Inferior parietal cortex (tissue), 1 donor: Measurements from ENCODE around the gene TMEM244.
"Not testable (repeated sequence)": the region's sequence is repeated elsewhere in the genome, so short reads cannot be mapped to it uniquely, and the experiment has no call there.

Experiments used
- DNase-seq: peaks from one replicate; pipeline ENCODE4 v3.0.0-alpha.2; 2016; ENCODE audit errors: extremely low spot score

TMEM244 gene

DNA sequence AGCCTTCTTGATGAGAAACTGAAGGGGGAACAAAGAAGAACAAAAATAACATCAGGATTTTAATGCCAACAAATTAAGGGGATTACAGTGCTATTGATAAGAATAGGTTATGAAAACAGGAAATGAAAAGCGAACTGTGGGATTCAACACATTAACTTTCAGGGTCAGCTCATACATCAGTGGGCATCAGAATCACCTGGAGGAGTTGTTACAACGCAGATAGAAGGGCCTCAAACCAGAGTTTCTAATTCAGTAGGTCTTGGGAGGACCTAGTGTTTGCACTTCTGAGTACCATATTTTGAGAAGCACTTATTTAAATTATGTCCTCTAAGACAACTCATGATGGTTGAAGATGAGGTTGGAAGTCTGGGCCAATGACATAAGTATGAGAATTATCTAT is 5.6 kb upstream of the TMEM244 start:
- no peak for DNase-seq

DNA sequence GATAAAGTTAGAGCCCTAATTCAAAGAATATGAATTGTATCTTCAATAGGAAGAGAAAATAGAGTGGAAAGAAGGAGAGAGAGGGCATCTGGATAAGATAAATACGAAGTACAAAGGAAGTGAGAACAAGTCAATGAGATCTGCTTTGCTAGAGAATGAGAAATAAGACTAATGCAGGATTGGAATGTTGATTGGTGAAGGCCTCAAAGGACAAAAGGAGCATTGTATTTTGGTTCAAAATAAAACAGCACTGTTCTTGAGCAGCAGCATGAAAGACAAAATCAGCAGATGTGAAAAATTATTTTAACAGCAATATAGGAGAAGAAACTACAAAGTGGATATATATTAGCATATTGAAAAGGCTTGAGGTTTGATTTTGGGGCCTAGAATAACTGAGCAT is 5.1 kb upstream of the TMEM244 start:
- peak; percentile 59 for DNase-seq

DNA sequence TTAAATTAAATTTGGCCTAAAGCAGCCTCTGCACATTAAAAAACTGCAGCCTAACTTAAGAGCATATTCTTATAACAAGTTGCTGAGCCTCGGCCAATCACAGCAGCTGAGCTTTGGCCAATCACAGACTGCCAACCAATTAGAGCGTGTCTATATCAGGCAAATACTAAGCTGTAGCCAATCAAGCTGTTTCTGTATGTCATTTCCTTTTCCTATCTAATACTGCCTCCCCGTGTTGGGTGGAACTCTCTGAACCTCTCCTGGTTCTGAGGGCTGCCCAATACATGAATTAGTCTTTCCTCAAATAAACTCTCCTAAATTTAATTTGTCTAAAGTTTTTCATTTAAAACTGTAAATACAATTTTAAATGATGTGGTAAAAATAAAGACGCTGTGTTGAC is 3.9 kb upstream of the TMEM244 start:
- DNase-seq: no peak

- no peak for DNase-seq
These were observed 2.5 kb upstream of the TMEM244 start for GRCh38 chr6:129863664-129864063.

DNA sequence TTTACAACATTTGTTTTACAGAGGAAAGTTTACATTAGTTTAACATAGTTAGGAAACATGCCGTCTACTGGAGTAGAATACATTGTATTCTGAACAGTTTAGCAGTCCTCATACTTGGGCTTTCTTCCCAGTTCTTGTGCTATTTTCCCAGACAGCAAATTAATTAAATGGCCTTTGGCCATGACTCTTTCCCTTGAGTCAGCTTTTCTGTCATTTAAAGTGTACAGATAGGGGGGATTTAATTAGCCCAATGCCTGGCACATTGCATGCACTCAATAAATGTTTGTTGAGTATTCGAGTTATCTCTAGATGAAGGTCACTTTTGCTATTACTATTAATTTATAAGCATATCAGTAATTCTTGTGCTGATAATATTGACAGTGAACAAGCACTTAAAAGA is 1.6 kb downstream of the TMEM244 start:
- DNase-seq: no peak

DNA sequence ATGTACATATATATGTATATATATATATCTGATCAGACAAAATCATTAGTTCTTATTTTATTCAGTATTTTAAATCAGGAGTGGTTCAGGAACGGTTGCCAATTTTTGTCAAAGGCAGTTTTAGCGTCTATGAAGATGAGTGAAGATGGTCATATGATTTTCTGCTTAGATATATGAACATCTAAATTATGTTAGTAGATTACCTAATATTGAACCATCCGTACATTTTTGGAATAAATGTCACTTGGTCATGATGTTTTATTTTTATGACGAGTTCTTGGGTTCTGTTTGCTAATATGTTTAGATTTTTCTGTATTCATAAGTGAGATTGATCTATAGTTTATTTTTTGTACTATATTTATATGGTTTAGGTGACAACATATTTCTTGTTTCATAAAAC is 3.3 kb downstream of the TMEM244 start:
- DNase-seq: no peak

- DNase-seq: no peak
These were observed 7.0 kb downstream of the TMEM244 start for GRCh38 chr6:129853996-129854711.

DNA sequence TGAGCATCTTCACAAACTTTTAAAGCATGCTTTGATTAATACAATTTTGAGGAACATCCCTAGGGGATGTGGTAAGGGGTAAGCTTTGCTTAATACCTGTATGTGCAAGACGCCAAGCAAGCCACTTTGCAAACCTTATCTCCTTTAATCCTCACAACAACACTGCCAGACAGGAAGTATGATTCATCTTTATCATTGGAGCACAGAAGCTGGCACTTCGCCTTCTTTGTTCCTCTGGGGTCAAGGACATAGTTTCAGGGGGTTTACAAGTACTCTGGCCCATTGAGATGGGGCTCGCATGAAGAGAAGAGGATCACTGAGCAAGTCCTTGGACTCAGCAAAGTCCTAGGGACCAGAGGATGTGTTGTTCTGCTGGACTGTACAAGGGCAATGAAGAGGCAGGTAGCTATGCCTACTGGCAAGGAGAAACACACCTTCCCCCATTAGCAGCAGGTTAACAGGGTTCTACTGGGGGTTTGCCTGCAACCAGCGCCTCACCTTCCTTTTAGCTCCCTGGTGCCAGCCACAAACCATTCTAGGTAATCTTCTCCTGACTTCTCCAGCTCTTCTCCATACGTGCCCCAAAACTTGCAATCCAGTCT is 8.8 kb downstream of the TMEM244 start:
- no peak for DNase-seq

DNA sequence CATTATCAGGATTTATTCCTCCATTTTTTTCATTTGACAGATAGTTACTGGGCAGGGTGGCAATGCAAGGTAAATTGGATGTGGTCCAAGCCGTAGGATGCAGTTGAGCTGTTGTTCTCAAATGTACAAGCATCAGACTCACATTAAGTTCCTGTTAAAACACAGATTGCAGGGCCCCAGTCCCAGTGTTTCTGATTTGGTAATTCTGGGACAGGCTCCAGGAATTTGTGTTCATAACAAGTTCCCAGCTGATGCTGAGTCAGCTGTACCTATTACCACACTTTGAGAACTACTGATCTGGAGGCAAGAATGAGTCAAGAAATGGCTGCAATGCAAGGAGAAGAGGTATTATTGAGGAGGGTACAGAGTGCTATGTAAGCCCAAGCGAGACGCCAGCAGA is 11.7 kb downstream of the TMEM244 start:
- no peak for DNase-seq

DNA sequence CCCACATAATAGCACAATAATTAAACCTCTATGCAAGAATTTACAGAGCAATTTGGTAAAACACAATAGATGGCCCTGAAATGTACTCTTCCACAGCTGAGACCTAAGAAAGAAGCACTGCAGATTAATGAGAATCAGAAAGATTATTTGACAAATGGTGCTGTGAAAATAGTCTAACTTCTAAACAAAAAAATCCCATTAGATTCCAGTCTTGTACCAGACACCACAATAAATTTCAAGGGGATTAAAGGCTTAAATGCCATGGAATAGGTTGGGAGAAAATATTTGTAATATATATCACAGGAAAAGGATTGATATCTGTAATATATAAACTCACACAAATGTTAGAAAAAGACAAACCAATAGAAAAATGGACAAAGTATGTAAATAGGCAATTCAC is 14.4 kb downstream of the TMEM244 start:
- DNase-seq: no peak

DNA sequence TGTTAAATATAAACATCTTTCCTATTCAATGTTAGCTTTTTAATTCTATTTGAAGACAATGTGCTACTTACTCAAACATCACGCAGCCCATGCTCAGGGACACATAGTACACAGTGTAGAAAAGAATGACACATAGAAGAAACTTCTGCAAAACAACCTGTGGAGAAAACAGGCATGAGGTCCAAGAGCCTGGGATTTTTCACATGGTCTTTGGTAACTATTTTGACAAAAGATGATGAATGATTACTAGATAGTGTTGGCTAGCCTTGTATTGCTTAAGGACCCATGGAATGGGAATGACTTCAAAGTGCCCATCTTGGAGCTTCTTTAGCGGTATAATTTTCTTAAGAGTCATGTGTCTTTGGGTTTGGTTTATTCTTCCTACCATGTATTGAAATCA is 15.4 kb downstream of the TMEM244 start:
- no peak for DNase-seq

GRCh38 chr6:129844118-129844891 is 16.8 kb downstream of the TMEM244 start:
- no peak for DNase-seq

DNA sequence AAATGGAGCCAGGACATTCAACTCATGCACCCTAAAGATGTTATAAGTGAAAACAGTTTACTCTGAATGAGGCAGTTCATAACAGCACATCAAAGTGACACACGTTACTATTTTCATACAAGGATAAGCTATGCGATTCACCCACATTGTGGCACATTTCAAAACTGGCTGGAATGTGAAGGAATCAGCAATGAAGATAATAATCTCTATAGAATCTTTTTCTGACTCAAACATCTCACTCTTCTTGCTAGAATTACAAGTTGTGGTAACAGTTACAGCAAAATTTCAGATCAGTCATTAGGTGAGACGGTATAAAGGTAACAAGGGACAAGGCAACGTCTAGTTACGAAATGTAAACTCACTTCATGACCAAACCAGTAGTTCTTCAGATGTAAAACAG is 17.5 kb downstream of the TMEM244 start:
- no peak for DNase-seq

DNA sequence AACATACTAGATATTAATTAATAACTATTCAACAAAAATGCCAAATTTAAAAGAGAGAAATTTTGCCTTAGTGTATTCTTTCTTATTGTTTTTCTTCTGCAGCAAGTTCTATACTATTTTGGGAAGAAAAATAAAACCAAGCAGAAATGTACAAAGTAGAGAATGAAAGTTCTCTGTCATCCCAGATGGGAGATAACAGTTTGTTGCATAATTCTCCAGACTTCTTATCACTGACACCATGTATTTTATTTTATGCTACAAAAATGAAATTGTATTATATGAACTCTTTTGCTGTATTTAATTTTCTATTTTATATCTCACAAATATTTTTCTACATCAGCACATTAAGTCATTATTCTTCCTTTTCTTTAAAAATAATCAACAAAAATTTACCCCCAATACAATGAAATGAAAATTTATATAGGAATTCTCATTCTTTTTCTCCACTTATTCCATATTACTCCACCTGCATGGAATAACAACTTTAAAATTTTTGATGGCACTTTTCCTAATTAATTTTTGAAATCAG is 18.2 kb downstream of the TMEM244 start:
- DNase-seq: no peak

- DNase-seq: no peak
These were observed 19.0 kb downstream of the TMEM244 start for GRCh38 chr6:129842137-129842536.

DNA sequence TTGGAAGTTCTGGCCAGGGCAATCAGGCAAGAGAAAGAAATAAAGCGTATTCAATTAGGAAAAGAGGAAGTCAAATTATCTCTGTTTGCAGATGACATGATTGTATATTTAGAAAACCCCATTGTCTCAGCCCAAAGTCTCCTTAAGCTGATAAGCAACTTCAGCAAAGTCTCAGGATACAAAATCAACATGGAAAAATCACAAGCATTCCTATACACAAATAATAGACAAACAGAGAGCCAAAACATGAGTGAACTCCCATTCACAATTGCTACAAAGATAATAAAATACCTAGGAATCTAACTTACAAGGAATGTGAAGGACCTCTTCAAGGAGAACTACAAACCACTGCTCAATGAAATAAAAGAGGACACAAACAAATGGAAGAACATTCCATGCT is 21.6 kb downstream of the TMEM244 start:
- not testable (repeated sequence) for DNase-seq

- no peak for DNase-seq
These were observed 25.4 kb downstream of the TMEM244 start for GRCh38 chr6:129835691-129836090.

DNA sequence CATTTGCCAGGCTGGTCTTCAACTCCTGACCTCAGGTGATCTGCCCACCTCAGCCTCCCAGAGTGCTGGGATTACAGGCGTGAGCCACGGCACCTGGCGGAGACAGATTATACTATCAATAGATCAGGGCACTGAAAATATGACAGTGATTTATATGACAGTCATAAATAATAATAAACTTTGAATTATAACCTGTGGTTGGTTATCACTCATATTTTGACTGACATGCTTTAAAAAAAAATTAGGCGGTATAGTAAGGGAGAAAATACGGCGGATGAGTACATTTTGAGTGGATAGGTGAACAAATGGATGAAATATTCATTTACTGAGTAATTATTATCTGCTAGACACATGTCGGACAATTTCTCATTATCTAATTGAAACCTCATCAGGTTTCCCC is 28.8 kb downstream of the TMEM244 start:
- DNase-seq: no peak

- no peak for DNase-seq
These were observed 32.9 kb downstream of the TMEM244 start for GRCh38 chr6:129828229-129828628.

DNA sequence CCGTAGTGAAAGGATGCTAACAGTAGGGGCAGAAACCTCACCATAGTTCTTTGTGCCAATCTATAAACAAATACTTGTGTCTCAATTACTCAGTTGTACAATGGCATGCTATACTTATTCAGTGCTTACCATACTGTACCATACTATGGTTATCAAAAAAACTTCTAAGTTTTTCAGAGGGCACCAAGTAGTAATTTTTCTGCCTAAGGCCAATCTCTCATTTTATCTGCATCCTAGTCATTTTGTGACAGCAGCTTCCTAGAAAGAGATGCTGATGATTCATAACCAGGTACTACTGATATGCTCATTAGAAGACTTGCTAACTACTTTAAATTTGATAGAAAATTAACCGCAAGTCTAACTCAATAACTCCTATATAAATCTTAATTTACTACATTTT is 42.9 kb downstream of the TMEM244 start:
- DNase-seq: no peak

DNA sequence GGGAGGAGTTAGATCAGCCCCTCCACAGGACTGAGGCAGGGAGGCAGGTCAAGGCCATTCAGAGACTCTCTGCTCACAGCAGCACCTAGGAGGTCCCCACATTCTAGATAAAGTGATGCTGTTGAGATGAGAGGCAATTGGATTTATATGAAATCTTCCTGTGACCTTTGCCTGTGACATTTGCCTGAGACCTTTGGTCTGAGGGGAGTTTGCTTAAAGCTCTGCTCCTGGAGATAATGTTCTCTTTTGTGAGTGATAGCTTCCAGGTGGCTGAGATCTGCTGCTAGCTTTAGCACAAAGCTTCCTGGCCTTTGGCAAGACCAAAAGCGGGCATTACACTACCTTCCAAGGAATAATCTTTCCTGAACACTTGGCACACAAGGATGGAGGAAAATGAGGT is 43.3 kb downstream of the TMEM244 start:
- DNase-seq: no peak

- no peak for DNase-seq
These were observed 43.8 kb downstream of the TMEM244 start for GRCh38 chr6:129817332-129817731.
